WTC11 (cell line): ENCODE measurements around the gene MACROD2. TPM values are rescaled to one million over a fixed set of nuclear protein-coding genes. Genes with fewer than 3 reads are reported as not detected.

Source experiments
- ATAC-seq: fragments of 200-7000 bp; cut with Tn5 transposase; 2 replicates; pipeline ENCODE4 v1.10.0; 2021; ENCODE audit warnings: mild to moderate bottlenecking, moderate library complexity
- CTCF ChIA-PET: fragments of 300-600 bp; sonication (Branson Sonifier 250); formaldehyde crosslinking; loops from one replicate; lab custom pipeline; 2021; ENCODE audit warnings: antibody characterized with exemption; lab: Charles Lee
- POLR2A ChIA-PET: fragments of 350-600 bp; sonication (Branson Sonifier 250); formaldehyde crosslinking; loops from one replicate; lab custom pipeline; 2021; ENCODE audit warnings: antibody characterized with exemption; lab: Charles Lee
- DNase-seq: peaks from one replicate; pipeline ENCODE4 v3.0.0; 2021; ENCODE audit warnings: low spot score
- H3K27ac Mint-ChIP-seq: 2 replicates; pipeline ENCODE4 v1.8.0; 2021; ENCODE audit warnings: mixed read lengths
- H3K27me3 Mint-ChIP-seq: 2 replicates; pipeline ENCODE4 v1.8.0; 2021; ENCODE audit warnings: low read depth, mild to moderate bottlenecking, moderate library complexity, mixed read lengths
- H3K36me3 Mint-ChIP-seq: 2 replicates; pipeline ENCODE4 v1.8.0; 2021; ENCODE audit warnings: mixed read lengths
- H3K4me1 Mint-ChIP-seq: 2 replicates; pipeline ENCODE4 v1.8.0; 2022; ENCODE audit warnings: mixed read lengths
- H3K4me3 Mint-ChIP-seq: 2 replicates; pipeline ENCODE4 v1.8.0; 2021; ENCODE audit warnings: mild to moderate bottlenecking, moderate library complexity, mixed read lengths
- H3K9me3 Mint-ChIP-seq: 2 replicates; pipeline ENCODE4 v1.8.0; 2021; ENCODE audit warnings: mixed read lengths
- ATF3 ChIP-seq: sonication (generic); formaldehyde crosslinking; conservative IDR thresholded peaks from 2 replicates; pipeline ENCODE4 v1.8.1; 2022; ENCODE audit warnings: mild to moderate bottlenecking, missing genetic modification reagents
- E2F5 ChIP-seq: sonication (generic); formaldehyde crosslinking; IDR thresholded peaks from 2 replicates; pipeline ENCODE4 v1.8.1; 2022; ENCODE audit warnings: mild to moderate bottlenecking, moderate library complexity, missing genetic modification reagents
- FOXK1 ChIP-seq: sonication (generic); formaldehyde crosslinking; IDR thresholded peaks from 2 replicates; pipeline ENCODE4 v1.8.0; 2022; ENCODE audit warnings: mild to moderate bottlenecking, moderate library complexity, missing genetic modification reagents
- FOXP1 ChIP-seq: sonication (generic); formaldehyde crosslinking; IDR thresholded peaks from 2 replicates; pipeline ENCODE4 v1.8.0; 2022; ENCODE audit warnings: missing genetic modification reagents, mild to moderate bottlenecking, moderate library complexity, borderline replicate concordance
- GTF2I ChIP-seq: fragments of 250-450 bp; sonication (Bioruptor Pico); conservative IDR thresholded peaks from 2 replicates; pipeline ENCODE4 v1.4.0; 2021; ENCODE audit warnings: mild to moderate bottlenecking
- JUN ChIP-seq: sonication (generic); formaldehyde crosslinking; IDR thresholded peaks from 2 replicates; pipeline ENCODE4 v1.8.0; 2023; ENCODE audit warnings: mild to moderate bottlenecking, missing genetic modification reagents
- MLX ChIP-seq: sonication (generic); formaldehyde crosslinking; IDR thresholded peaks from 2 replicates; pipeline ENCODE4 v1.8.1; 2023; ENCODE audit warnings: mild to moderate bottlenecking, missing genetic modification reagents, moderate library complexity
- NFE2L1 ChIP-seq: sonication (generic); formaldehyde crosslinking; IDR thresholded peaks from 2 replicates; pipeline ENCODE4 v1.8.1; 2023; ENCODE audit warnings: missing genetic modification reagents
- NR1H2 ChIP-seq: sonication (generic); formaldehyde crosslinking; IDR thresholded peaks from 2 replicates; pipeline ENCODE4 v1.9.0; 2021; ENCODE audit warnings: mild to moderate bottlenecking, moderate library complexity, missing genetic modification reagents
- RORB ChIP-seq: fragments of 250-450 bp; sonication (Bioruptor Pico); IDR thresholded peaks from 2 replicates; pipeline ENCODE4 v1.9.0; 2021; ENCODE audit warnings: mild to moderate bottlenecking
- ZBTB21 ChIP-seq: sonication (generic); formaldehyde crosslinking; IDR thresholded peaks from 2 replicates; pipeline ENCODE4 v1.8.1; 2023; ENCODE audit warnings: mild to moderate bottlenecking, missing genetic modification reagents, borderline replicate concordance
- ZBTB43 ChIP-seq: sonication (generic); formaldehyde crosslinking; IDR thresholded peaks from 2 replicates; pipeline ENCODE4 v1.8.1; 2023; ENCODE audit warnings: mild to moderate bottlenecking, missing genetic modification reagents
- ZNF121 ChIP-seq: sonication (generic); formaldehyde crosslinking; IDR thresholded peaks from 2 replicates; pipeline ENCODE4 v1.8.0; 2023; ENCODE audit warnings: missing genetic modification reagents
- ZNF138 ChIP-seq: sonication (generic); formaldehyde crosslinking; conservative IDR thresholded peaks from 2 replicates; pipeline ENCODE4 v1.8.1; 2022; ENCODE audit warnings: mild to moderate bottlenecking, moderate library complexity, missing genetic modification reagents
- ZNF219 ChIP-seq: sonication (generic); formaldehyde crosslinking; IDR thresholded peaks from 2 replicates; pipeline ENCODE4 v1.8.0; 2023; ENCODE audit warnings: missing genetic modification reagents, mild to moderate bottlenecking, borderline replicate concordance
- ZNF396 ChIP-seq: fragments of 250-450 bp; sonication (Bioruptor Pico); IDR thresholded peaks from 2 replicates; pipeline ENCODE4 v1.8.0; 2021; ENCODE audit warnings: mild to moderate bottlenecking, moderate library complexity, borderline replicate concordance
- ZNF512 ChIP-seq: sonication (generic); formaldehyde crosslinking; IDR thresholded peaks from 2 replicates; pipeline ENCODE4 v1.8.1; 2022; ENCODE audit warnings: missing genetic modification reagents, borderline replicate concordance
- ZNF532 ChIP-seq: fragments of 250-450 bp; sonication (Bioruptor Pico); IDR thresholded peaks from 2 replicates; pipeline ENCODE4 v1.9.0; 2021; ENCODE audit warnings: mild to moderate bottlenecking, borderline replicate concordance
- total RNA-seq: library from RNA; stranded (reverse); gene quantifications from 3 replicates; pipeline ENCODE4 v1.2.3, GENCODE V29; 2021

The MACROD2 gene
- total RNA-seq, 1 experiment from 2014 or later, result 4.1 TPM

- no peak for TF ChIP-seq ZBTB43 (CRISPR knock-in tag)
- no peak for TF ChIP-seq ZNF138 (CRISPR knock-in tag)
Measured at GRCh38 chr20:14116037-14116436, 120.7 kb downstream of the MACROD2 start (continued).

GRCh38 chr20:14117768-14118167 lies 122.5 kb downstream of the MACROD2 start:
- no peak for TF ChIP-seq FOXP1 (CRISPR knock-in tag)
- TF ChIP-seq NR1H2 (CRISPR knock-in tag), result no peak
- no peak for TF ChIP-seq ZNF121
- TF ChIP-seq ZNF532, result no peak
- TF ChIP-seq RORB (CRISPR knock-in tag), result no peak
- TF ChIP-seq MLX (CRISPR knock-in tag), result no peak
- TF ChIP-seq ZNF396 (CRISPR knock-in tag), result no peak
- no peak for TF ChIP-seq JUN (CRISPR knock-in tag)
- no peak for TF ChIP-seq NFE2L1
- TF ChIP-seq GTF2I (CRISPR knock-in tag), result no peak
- no peak for TF ChIP-seq ZNF512 (CRISPR knock-in tag)
- TF ChIP-seq ATF3, result no peak
- no peak for TF ChIP-seq ZNF219 (CRISPR knock-in tag)
- TF ChIP-seq ZBTB21 (CRISPR knock-in tag), result no peak
- TF ChIP-seq FOXK1 (CRISPR knock-in tag), result no peak
- TF ChIP-seq E2F5 (CRISPR knock-in tag), result no peak
- DNase-seq, result no peak
- Mint-ChIP-seq H3K4me3 (no peak overlapping the region), H3K36me3 (no peaks in the 10 kb centered on the region), H3K27ac (no peak overlapping the region), H3K27me3 (no peaks in the 10 kb centered on the region), H3K4me1 (peaks cover 6% of the 10 kb centered on the region), H3K9me3 (no peaks in the 10 kb centered on the region)
- ATAC-seq, result no peak
- ChIA-PET POLR2A (no interaction called here), CTCF (no interaction called here)
